ENCODE measurements around the gene EML1.

Gene EML1

GRCh38 chr14:99755629-99756603, 37.3 kb upstream of the EML1 start:
- H3K4me1 ChIP-seq = peaks cover 6% of the 10 kb centered on the region; the same call in 1 of the 2 replicates
- no peaks in the 10 kb centered on the region for H3K9me3 ChIP-seq
- H3K36me3 ChIP-seq = no peaks in the 10 kb centered on the region
- DNase-seq = no peak
- H3K4me3 ChIP-seq (ENCODE audit: low read depth, low read length) = no peak overlapping the region
- TF ChIP-seq CTCF (IDR thresholded peaks at IDR 0.05; ENCODE audit: low read depth, low read length) = no peak
- no peaks in the 10 kb centered on the region for H3K27me3 ChIP-seq

GRCh38 chr14:99756796-99757195, 36.4 kb upstream of the EML1 start:
- H3K4me3 ChIP-seq (ENCODE audit: low read depth, low read length) = no peak overlapping the region
- DNase-seq = no peak

GRCh38 chr14:99757331-99758070, 35.7 kb upstream of the EML1 start:
- DNase-seq = no peak
- H3K36me3 ChIP-seq = no peaks in the 10 kb centered on the region
- H3K27me3 ChIP-seq = no peaks in the 10 kb centered on the region
- no peaks in the 10 kb centered on the region for H3K9me3 ChIP-seq
- H3K4me3 ChIP-seq (ENCODE audit: low read depth, low read length) = no peak overlapping the region
- H3K4me1 ChIP-seq = no peaks in the 10 kb centered on the region
- no peak for TF ChIP-seq CTCF (IDR thresholded peaks at IDR 0.05; ENCODE audit: low read depth, low read length)

More at GRCh38 chr14:99756796-99757195, 36.4 kb upstream of the EML1 start:
- no peaks in the 10 kb centered on the region for H3K36me3 ChIP-seq
- no peak for TF ChIP-seq CTCF (IDR thresholded peaks at IDR 0.05; ENCODE audit: low read depth, low read length)
- no peaks in the 10 kb centered on the region for H3K27me3 ChIP-seq
- H3K9me3 ChIP-seq = no peaks in the 10 kb centered on the region
- H3K4me1 ChIP-seq = peaks cover 6% of the 10 kb centered on the region; the same call in 1 of the 2 replicates

GRCh38 chr14:99758121-99758821, 34.9 kb upstream of the EML1 start:
- no peak for DNase-seq
- Histone ChIP-seq H3K27me3 (no peaks in the 10 kb centered on the region), H3K4me3 (ENCODE audit: low read depth, low read length) (no peak overlapping the region), H3K4me1 (no peaks in the 10 kb centered on the region), H3K36me3 (no peaks in the 10 kb centered on the region), H3K9me3 (no peaks in the 10 kb centered on the region)
- no peak for TF ChIP-seq CTCF (IDR thresholded peaks at IDR 0.05; ENCODE audit: low read depth, low read length)

- H3K9me3 ChIP-seq = no peaks in the 10 kb centered on the region
- H3K4me3 ChIP-seq (ENCODE audit: low read depth, low read length) = no peak overlapping the region
- no peak for TF ChIP-seq CTCF (IDR thresholded peaks at IDR 0.05; ENCODE audit: low read depth, low read length)
- no peak for DNase-seq
- no peaks in the 10 kb centered on the region for H3K27me3 ChIP-seq
- no peaks in the 10 kb centered on the region for H3K36me3 ChIP-seq
- H3K4me1 ChIP-seq = no peaks in the 10 kb centered on the region
Observed at GRCh38 chr14:99758872-99759545, 34.2 kb upstream of the EML1 start.
